ENCODE measurements around the gene CIROP. TPM values are rescaled to one million over a fixed set of nuclear protein-coding genes. Genes with fewer than 3 reads are reported as not detected.

Gene CIROP
- total and polyA plus RNA-seq, 9 of the 15 experiments (the other 6 are each of a cell fraction or from before 2014, with no cell fraction given): not detected

DNA sequence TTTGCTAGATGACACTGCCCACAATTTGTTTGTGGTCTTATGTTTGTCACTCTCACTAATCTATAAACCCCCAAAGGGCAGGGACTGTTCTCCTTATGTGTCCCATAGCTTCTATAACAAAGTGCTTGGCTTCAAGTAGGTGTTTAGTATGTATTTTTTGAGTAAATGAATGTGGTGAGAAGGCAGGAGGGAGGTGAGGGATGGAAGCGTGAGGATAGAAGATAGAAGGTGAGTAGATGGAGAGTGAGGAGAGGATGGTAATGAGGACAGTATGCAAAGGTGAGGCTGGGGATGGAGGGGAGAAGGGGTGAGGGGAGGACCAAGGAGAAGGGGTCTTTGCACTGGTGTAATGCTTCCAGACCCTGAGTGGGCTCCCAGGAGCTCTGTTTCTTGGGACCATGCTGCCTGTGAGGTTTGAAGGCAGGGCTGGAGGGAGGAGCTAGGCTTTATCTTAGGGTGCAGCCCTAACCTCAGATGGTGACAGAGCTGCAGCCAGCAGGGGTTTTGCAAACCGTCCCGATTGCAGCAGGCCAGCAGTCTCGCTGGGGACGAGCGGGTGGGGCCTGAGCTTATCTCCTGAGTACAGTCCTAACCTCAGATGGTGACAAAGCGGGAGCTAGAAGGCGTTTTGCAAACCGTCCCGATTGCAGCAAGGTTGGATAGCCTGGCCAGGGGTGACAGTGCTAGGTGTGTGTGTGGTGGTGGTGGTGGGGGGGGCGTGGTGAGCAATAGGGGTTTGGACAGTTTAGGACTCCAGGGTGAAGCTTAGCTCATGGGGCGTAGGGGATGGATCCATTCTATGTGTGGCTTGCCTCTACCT lies 7.8 kb upstream of the CIROP start (continued):
- TF ChIP-seq ZMIZ1 (IDR thresholded peaks at IDR 0.05; ENCODE audit: low read depth in 2 of 2, low read length in 2 of 2) (peak in 1 of 2 experiments; percentile 96; a peak in 2 of 4 replicates), ZBTB12 (CRISPR knock-in tag; IDR thresholded peaks at IDR 0.05) (0 out of 2 replicates have a peak, but pooled peaks have one; percentile 36), ESRRB (CRISPR knock-in tag; IDR thresholded peaks at IDR 0.05; ENCODE audit: borderline replicate concordance) (no peak), CBFA2T2 (conservative IDR thresholded peaks at IDR 0.05) (peak; percentile 98), ZNF512 (tag; IDR thresholded peaks at IDR 0.05) (no peak), SMAD4 (CRISPR knock-in tag; conservative IDR thresholded peaks at IDR 0.05) (peak; percentile 96), RUNX1 (IDR thresholded peaks at IDR 0.05; ENCODE audit: low read depth) (peak; percentile 93), RNF219 (CRISPR knock-in tag; IDR thresholded peaks at IDR 0.05) (no peak), ZNF146 (CRISPR knock-in tag; IDR thresholded peaks at IDR 0.05; ENCODE audit: unreplicated experiment) (no peak), SMAD3 (CRISPR knock-in tag; conservative IDR thresholded peaks at IDR 0.05) (peak; percentile 68; the same call in 1 of the 2 replicates)
- TF ChIP-seq, protein P1, sequence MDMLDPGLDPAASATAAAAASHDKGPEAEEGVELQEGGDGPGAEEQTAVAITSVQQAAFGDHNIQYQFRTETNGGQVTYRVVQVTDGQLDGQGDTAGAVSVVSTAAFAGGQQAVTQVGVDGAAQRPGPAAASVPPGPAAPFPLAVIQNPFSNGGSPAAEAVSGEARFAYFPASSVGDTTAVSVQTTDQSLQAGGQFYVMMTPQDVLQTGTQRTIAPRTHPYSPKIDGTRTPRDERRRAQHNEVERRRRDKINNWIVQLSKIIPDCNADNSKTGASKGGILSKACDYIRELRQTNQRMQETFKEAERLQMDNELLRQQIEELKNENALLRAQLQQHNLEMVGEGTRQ (CRISPR knock-in tag; IDR thresholded peaks at IDR 0.05): no peak
- TF ChIP-seq, protein P2, sequence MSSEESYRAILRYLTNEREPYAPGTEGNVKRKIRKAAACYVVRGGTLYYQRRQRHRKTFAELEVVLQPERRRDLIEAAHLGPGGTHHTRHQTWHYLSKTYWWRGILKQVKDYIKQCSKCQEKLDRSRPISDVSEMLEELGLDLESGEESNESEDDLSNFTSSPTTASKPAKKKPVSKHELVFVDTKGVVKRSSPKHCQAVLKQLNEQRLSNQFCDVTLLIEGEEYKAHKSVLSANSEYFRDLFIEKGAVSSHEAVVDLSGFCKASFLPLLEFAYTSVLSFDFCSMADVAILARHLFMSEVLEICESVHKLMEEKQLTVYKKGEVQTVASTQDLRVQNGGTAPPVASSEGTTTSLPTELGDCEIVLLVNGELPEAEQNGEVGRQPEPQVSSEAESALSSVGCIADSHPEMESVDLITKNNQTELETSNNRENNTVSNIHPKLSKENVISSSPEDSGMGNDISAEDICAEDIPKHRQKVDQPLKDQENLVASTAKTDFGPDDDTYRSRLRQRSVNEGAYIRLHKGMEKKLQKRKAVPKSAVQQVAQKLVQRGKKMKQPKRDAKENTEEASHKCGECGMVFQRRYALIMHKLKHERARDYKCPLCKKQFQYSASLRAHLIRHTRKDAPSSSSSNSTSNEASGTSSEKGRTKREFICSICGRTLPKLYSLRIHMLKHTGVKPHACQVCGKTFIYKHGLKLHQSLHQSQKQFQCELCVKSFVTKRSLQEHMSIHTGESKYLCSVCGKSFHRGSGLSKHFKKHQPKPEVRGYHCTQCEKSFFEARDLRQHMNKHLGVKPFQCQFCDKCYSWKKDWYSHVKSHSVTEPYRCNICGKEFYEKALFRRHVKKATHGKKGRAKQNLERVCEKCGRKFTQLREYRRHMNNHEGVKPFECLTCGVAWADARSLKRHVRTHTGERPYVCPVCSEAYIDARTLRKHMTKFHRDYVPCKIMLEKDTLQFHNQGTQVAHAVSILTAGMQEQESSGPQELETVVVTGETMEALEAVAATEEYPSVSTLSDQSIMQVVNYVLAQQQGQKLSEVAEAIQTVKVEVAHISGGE (CRISPR knock-in tag; IDR thresholded peaks at IDR 0.05): peak in 1 of 3 experiments; percentile 62; a peak in 1 of 6 replicates

All from K562 (cell line).